Natural killer cell (primary cell): Measurements from ENCODE around the gene PSMD11. TPM values are rescaled to one million over a fixed set of nuclear protein-coding genes. Genes with fewer than 3 reads are reported as not detected.

Experiments
- ATAC-seq, 3 donors: fragments of 150-1000 bp in 2 of 3; fragments of 200-7000 bp in 1 of 3; cut with Tn5 transposase; 1 replicate in 1 of 3; 2 replicates in 2 of 3; pipeline ENCODE4 v1.10.0; 2021; ENCODE audit warnings: mild to moderate bottlenecking in 2 of 3, moderate library complexity in 2 of 3
- DNase-seq, 2 donors: peaks; one replicate each; pipeline versions ENCODE4 v3.0.0 to v3.0.0-alpha.2; 2013 to 2021; ENCODE audit warnings: mixed read lengths in 1 of 2
- H3K27ac ChIP-seq: one replicate; pipeline ENCODE4 v1.5.1; 2013; ENCODE audit warnings: mild to moderate bottlenecking, low read length
- H3K27me3 ChIP-seq: one replicate; pipeline ENCODE4 v1.6.1; 2013; ENCODE audit warnings: low read length; ENCODE audit not compliant: control insufficient read depth, insufficient read depth
- H3K36me3 ChIP-seq: one replicate; pipeline ENCODE4 v1.6.1; 2013; ENCODE audit warnings: low read length; ENCODE audit not compliant: control insufficient read depth, insufficient read depth
- H3K4me1 ChIP-seq: one replicate; pipeline ENCODE4 v1.6.1; 2013; ENCODE audit warnings: low read length; ENCODE audit not compliant: control insufficient read depth, insufficient read depth
- H3K4me3 ChIP-seq: one replicate; pipeline ENCODE4 v1.5.1; 2013; ENCODE audit warnings: low read length
- H3K9me3 ChIP-seq: one replicate; pipeline ENCODE4 v1.6.1; 2013; ENCODE audit warnings: low read length; ENCODE audit not compliant: control insufficient read depth, insufficient read depth
- H3K27ac Mint-ChIP-seq, 2 donors: one replicate each; pipeline ENCODE4 v1.8.0; 2022; ENCODE audit warnings: mild to moderate bottlenecking in 2 of 2, mixed read lengths in 2 of 2, moderate library complexity in 1 of 2
- H3K27me3 Mint-ChIP-seq, 2 donors: one replicate each; pipeline ENCODE4 v1.8.0; 2022; ENCODE audit warnings: low read depth in 2 of 2, mixed read lengths in 2 of 2
- H3K36me3 Mint-ChIP-seq: one replicate; pipeline ENCODE4 v1.8.0; 2022; ENCODE audit warnings: mixed read lengths
- H3K4me1 Mint-ChIP-seq, 2 donors: one replicate each; pipeline ENCODE4 v1.8.0; 2022; ENCODE audit warnings: mixed read lengths in 2 of 2
- H3K4me3 Mint-ChIP-seq: one replicate; pipeline ENCODE4 v1.8.0; 2022; ENCODE audit warnings: mild to moderate bottlenecking, moderate library complexity, mixed read lengths
- H3K9me3 Mint-ChIP-seq, 2 donors: one replicate each; pipeline ENCODE4 v1.8.0; 2022; ENCODE audit warnings: mixed read lengths in 2 of 2
- WGBS: methylation state at CpG from one replicate; pipeline ENCODE4 v1.1.7; 2013; ENCODE audit warnings: missing lambda C conversion rate; ENCODE audit not compliant: insufficient coverage; 5-methylcytosine and 5-hydroxymethylcytosine counted together
- intact Hi-C: fragments of 100-400 bp; cut with micrococcal nuclease; formaldehyde crosslinking; loops from one replicate; pipeline ENCODE4 v1.14.2; 2022
- total RNA-seq, 4 donors: library from RNA; stranded (reverse); fragments of 120-200 nt in 1 of 4; gene quantifications; one replicate each; pipeline versions ENCODE4 v1.2.3 to v1.2.4, GENCODE V29; 2013 to 2022
- TF ChIP-seq, protein P1 (sequence below): fragments of 200-600 bp; IDR thresholded peaks from one replicate; pipeline ENCODE4 v1.8.0; 2022; ENCODE audit warnings: antibody characterized with exemption

Gene PSMD11
- total RNA-seq, 3 donors from 2014 or later (not counting 1 experiment from before 2014, with no cell fraction given) = 83.4 to 108 (median 105) TPM

GRCh38 chr17:32510466-32510865 lies 66.2 kb downstream of the PSMD11 start:
- peaks cover 40 to 53% of the 10 kb centered on the region in 2 donors for H3K4me1 Mint-ChIP-seq
- no peak overlapping the region for H3K27ac ChIP-seq
- H3K9me3 ChIP-seq = no peaks in the 10 kb centered on the region
- H3K36me3 Mint-ChIP-seq = no peaks in the 10 kb centered on the region
- no peak overlapping the region for H3K4me3 ChIP-seq
- H3K27me3 Mint-ChIP-seq = no peaks in the 10 kb centered on the region
- DNase-seq = no peak
- ATAC-seq = no peak
- TF ChIP-seq, protein P1, sequence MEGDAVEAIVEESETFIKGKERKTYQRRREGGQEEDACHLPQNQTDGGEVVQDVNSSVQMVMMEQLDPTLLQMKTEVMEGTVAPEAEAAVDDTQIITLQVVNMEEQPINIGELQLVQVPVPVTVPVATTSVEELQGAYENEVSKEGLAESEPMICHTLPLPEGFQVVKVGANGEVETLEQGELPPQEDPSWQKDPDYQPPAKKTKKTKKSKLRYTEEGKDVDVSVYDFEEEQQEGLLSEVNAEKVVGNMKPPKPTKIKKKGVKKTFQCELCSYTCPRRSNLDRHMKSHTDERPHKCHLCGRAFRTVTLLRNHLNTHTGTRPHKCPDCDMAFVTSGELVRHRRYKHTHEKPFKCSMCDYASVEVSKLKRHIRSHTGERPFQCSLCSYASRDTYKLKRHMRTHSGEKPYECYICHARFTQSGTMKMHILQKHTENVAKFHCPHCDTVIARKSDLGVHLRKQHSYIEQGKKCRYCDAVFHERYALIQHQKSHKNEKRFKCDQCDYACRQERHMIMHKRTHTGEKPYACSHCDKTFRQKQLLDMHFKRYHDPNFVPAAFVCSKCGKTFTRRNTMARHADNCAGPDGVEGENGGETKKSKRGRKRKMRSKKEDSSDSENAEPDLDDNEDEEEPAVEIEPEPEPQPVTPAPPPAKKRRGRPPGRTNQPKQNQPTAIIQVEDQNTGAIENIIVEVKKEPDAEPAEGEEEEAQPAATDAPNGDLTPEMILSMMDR = no peak
- intact Hi-C loops = no loop called here
- no peak overlapping the region for H3K4me3 Mint-ChIP-seq
- H3K9me3 Mint-ChIP-seq = no peaks in the 10 kb centered on the region
- H3K4me1 ChIP-seq = peaks cover 56% of the 10 kb centered on the region
- peak overlapping the region in 1 of 2 donors; percentile 75 for H3K27ac Mint-ChIP-seq
- WGBS = 97% methylated on average over 3 of the region's 7 CpGs
- no peaks in the 10 kb centered on the region for H3K36me3 ChIP-seq
- no peaks in the 10 kb centered on the region for H3K27me3 ChIP-seq

- intact Hi-C loops = no loop called here
- no peaks in the 10 kb centered on the region for H3K27me3 ChIP-seq
- TF ChIP-seq, protein P1 = no peak
- no peak overlapping the region for H3K27ac Mint-ChIP-seq
- no peaks in the 10 kb centered on the region for H3K36me3 ChIP-seq
- H3K36me3 Mint-ChIP-seq = no peaks in the 10 kb centered on the region
- H3K9me3 Mint-ChIP-seq = no peaks in the 10 kb centered on the region
- H3K4me1 ChIP-seq = peaks cover 53% of the 10 kb centered on the region
- ATAC-seq (no peak), DNase-seq (no peak)
- H3K4me3 ChIP-seq = no peak overlapping the region
- H3K4me3 Mint-ChIP-seq = no peak overlapping the region
- WGBS = 96% methylated on average over 2 of the region's 2 CpGs
- no peaks in the 10 kb centered on the region for H3K9me3 ChIP-seq
- peaks cover 46 to 58% of the 10 kb centered on the region in 2 donors for H3K4me1 Mint-ChIP-seq
- H3K27me3 Mint-ChIP-seq = no peaks in the 10 kb centered on the region
- H3K27ac ChIP-seq = no peak overlapping the region
Observed at GRCh38 chr17:32512328-32512727, 68.0 kb downstream of the PSMD11 start.

GRCh38 chr17:32513579-32513978 lies 69.3 kb downstream of the PSMD11 start:
- H3K36me3 Mint-ChIP-seq = no peaks in the 10 kb centered on the region
- no peaks in the 10 kb centered on the region for H3K27me3 ChIP-seq
- no peaks in the 10 kb centered on the region for H3K27me3 Mint-ChIP-seq
- no peaks in the 10 kb centered on the region for H3K9me3 ChIP-seq
- intact Hi-C loops = no loop called here
- 100% methylated on average over 1 of the region's 3 CpGs for WGBS
- H3K4me3 ChIP-seq = no peak overlapping the region
- TF ChIP-seq, protein P1 = no peak
- H3K27ac ChIP-seq = no peak overlapping the region
- H3K4me1 ChIP-seq = peaks cover 54% of the 10 kb centered on the region
- DNase-seq = no peak
- H3K36me3 ChIP-seq = no peaks in the 10 kb centered on the region
- no peak for ATAC-seq
- no peak overlapping the region for H3K27ac Mint-ChIP-seq
- no peak overlapping the region for H3K4me3 Mint-ChIP-seq
- H3K4me1 Mint-ChIP-seq = peaks cover 54 to 65% of the 10 kb centered on the region in 2 donors
- no peaks in the 10 kb centered on the region for H3K9me3 Mint-ChIP-seq

DNA sequence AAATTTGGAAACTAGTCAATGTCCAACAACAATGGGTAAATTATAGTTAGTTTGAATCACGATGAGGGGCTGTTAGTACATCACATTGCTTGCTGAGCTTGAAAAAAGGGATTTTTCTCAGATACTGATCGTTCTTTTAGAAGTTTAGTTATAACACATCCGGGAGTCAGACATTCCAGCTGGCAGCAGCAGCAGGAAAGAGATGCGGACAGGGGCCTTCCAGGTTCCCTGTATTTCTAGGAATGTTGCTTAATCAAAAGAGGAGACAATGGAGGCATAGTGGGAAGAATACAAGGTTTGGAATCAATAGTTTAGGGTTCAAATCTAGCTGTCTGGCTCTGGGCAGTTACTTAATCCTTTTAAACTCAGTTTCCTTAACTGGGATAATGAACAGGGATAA lies 70.3 kb downstream of the PSMD11 start:
- Histone ChIP-seq H3K4me1 (peaks cover 59% of the 10 kb centered on the region), H3K27ac (no peak overlapping the region), H3K27me3 (no peaks in the 10 kb centered on the region), H3K4me3 (no peak overlapping the region), H3K9me3 (no peaks in the 10 kb centered on the region), H3K36me3 (no peaks in the 10 kb centered on the region)
- no peaks in the 10 kb centered on the region for H3K36me3 Mint-ChIP-seq
- peaks cover 61 to 66% of the 10 kb centered on the region in 2 donors for H3K4me1 Mint-ChIP-seq
- ATAC-seq (no peak), DNase-seq (no peak)
- WGBS = 96% methylated on average over 4 of the region's 4 CpGs
- no peaks in the 10 kb centered on the region for H3K27me3 Mint-ChIP-seq
- no peak overlapping the region for H3K4me3 Mint-ChIP-seq
- no peak overlapping the region for H3K27ac Mint-ChIP-seq
- intact Hi-C loops = loop anchor here (5.0 kb wide), 1 partner anchor 38 kb away; no protein-coding TSS in a partner anchor
- H3K9me3 Mint-ChIP-seq = no peaks in the 10 kb centered on the region
- TF ChIP-seq, protein P1 = no peak
